Fibroblast of lung (primary cell): ENCODE data around the gene GPR156. TPM values are rescaled to one million over a fixed set of nuclear protein-coding genes. Genes with fewer than 3 reads are reported as not detected.
"Not testable (repeated sequence)": the region's sequence is repeated elsewhere in the genome, so short reads cannot be mapped to it uniquely, and the experiment has no call there.

ENCODE experiments used
- DNase-seq, 2 donors: peaks; one replicate each; pipeline versions ENCODE4 v3.0.0 to v3.0.0-alpha.2; 2010; ENCODE audit warnings: low read depth in 2 of 2
- H2AFZ ChIP-seq: 2 replicates; pipeline ENCODE4 v1.5.1; 2012; ENCODE audit warnings: low read length, control low read depth, inconsistent platforms
- H3K27ac ChIP-seq: 2 replicates; pipeline ENCODE4 v1.5.1; 2011; ENCODE audit warnings: low read length, control low read depth; ENCODE audit not compliant: insufficient read depth
- H3K27me3 ChIP-seq: 2 replicates; pipeline ENCODE4 v1.5.1; 2011; ENCODE audit warnings: mild to moderate bottlenecking, low read length; ENCODE audit not compliant: control insufficient read depth, insufficient read depth
- H3K36me3 ChIP-seq: 2 replicates; pipeline ENCODE4 v1.5.1; 2011; ENCODE audit warnings: low read length; ENCODE audit not compliant: control insufficient read depth, insufficient read depth
- H3K4me1 ChIP-seq: 2 replicates; pipeline ENCODE4 v1.5.1; 2011; ENCODE audit warnings: low read length; ENCODE audit not compliant: control insufficient read depth, insufficient read depth; ENCODE audit errors: extremely low read depth
- H3K4me2 ChIP-seq: 2 replicates; pipeline ENCODE4 v1.5.1; 2011; ENCODE audit warnings: low read length, control low read depth; ENCODE audit not compliant: insufficient read depth; ENCODE audit errors: extremely low read depth
- H3K4me3 ChIP-seq, 4 experiments: fragments of 200-600 bp in 1 of 4; sonication (generic) in 1 of 4; replicated peaks in 1 of 4; 2 replicates each; pipeline ENCODE4 v1.5.1; 2011 to 2016; ENCODE audit warnings: low read length in 4 of 4, low read depth in 3 of 4, mild to moderate bottlenecking in 3 of 4, control low read depth in 2 of 4, inconsistent platforms in 1 of 4, mixed read lengths in 1 of 4; ENCODE audit not compliant: insufficient read depth in 1 of 4; ENCODE audit errors: control extremely low read depth in 1 of 4
- H3K79me2 ChIP-seq: 2 replicates; pipeline ENCODE4 v1.5.1; 2012; ENCODE audit warnings: mild to moderate bottlenecking, low read length, inconsistent platforms; ENCODE audit not compliant: control insufficient read depth, insufficient read depth
- H3K9ac ChIP-seq: 2 replicates; pipeline ENCODE4 v1.5.1; 2011; ENCODE audit warnings: mild to moderate bottlenecking, low read length, control low read depth; ENCODE audit not compliant: insufficient read depth
- H3K9me3 ChIP-seq: 2 replicates; pipeline ENCODE4 v1.5.1; 2012; ENCODE audit warnings: low read depth, low read length; ENCODE audit not compliant: control insufficient read depth, insufficient read depth
- H4K20me1 ChIP-seq: 2 replicates; pipeline ENCODE4 v1.5.1; 2011; ENCODE audit warnings: low read length; ENCODE audit not compliant: control insufficient read depth, insufficient read depth; ENCODE audit errors: extremely low read depth
- CTCF ChIP-seq, 2 donors: IDR thresholded peaks in 1 of 2; conservative IDR thresholded peaks in 1 of 2; 1 replicate in 1 of 2; 2 replicates in 1 of 2; pipeline ENCODE4 v1.5.1; 2011 to 2012; ENCODE audit warnings: low read length in 2 of 2, control low read depth in 1 of 2, inconsistent platforms in 1 of 2, low read depth in 1 of 2, mild to moderate bottlenecking in 1 of 2
- EZH2 ChIP-seq: IDR thresholded peaks from 2 replicates; pipeline ENCODE4 v1.5.1; 2012; ENCODE audit warnings: low read length, control low read depth, mild to moderate bottlenecking; ENCODE audit errors: missing control alignments
- polyA plus RNA-seq, 2 donors: library from polyadenylated mRNA; depleted of rRNA in 1 of 2; stranded (reverse) in 1 of 2; unstranded in 1 of 2; fragments of >200 nt; gene quantifications; 2 replicates each; pipeline ENCODE4 v1.2.1, GENCODE V29; 2011 to 2012; ENCODE audit warnings: missing spikeins in 1 of 2
- total RNA-seq: library from RNA; depleted of rRNA; stranded (reverse); fragments of >200 nt; gene quantifications from 2 replicates; pipeline ENCODE4 v1.2.1, GENCODE V29; 2014

The GPR156 gene
- total and polyA plus RNA-seq, 2 donors (not counting 1 experiment from before 2014, with no cell fraction given), result 0.33 to 0.42 TPM

- no peak overlapping the region for H3K9ac ChIP-seq
- H3K9me3 ChIP-seq, result no peaks in the 10 kb centered on the region
- H4K20me1 ChIP-seq, result no peaks in the 10 kb centered on the region
- DNase-seq, result no peak
- no peaks in the 10 kb centered on the region for H3K36me3 ChIP-seq
- H3K27ac ChIP-seq, result no peak overlapping the region
- no peak for TF ChIP-seq EZH2
- no peak for TF ChIP-seq CTCF (conservative IDR thresholded peaks at IDR 0.05 in 1 of 2, IDR thresholded peaks at IDR 0.05 in 1 of 2; ENCODE audit: low read depth in 1 of 2, low read length in 2 of 2)
- H3K4me2 ChIP-seq, result no peak overlapping the region
- H3K4me3 ChIP-seq, result no peak overlapping the region
- H3K27me3 ChIP-seq, result no peaks in the 10 kb centered on the region
- H2AFZ ChIP-seq, result no peak overlapping the region
- peaks cover 7% of the 10 kb centered on the region for H3K4me1 ChIP-seq
- no peaks in the 10 kb centered on the region for H3K79me2 ChIP-seq
These were observed 127.3 kb downstream of the GPR156 start for GRCh38 chr3:120157681-120158080.

GRCh38 chr3:120157113-120157512 lies 127.9 kb downstream of the GPR156 start:
- TF ChIP-seq CTCF (conservative IDR thresholded peaks at IDR 0.05 in 1 of 2, IDR thresholded peaks at IDR 0.05 in 1 of 2; ENCODE audit: low read depth in 1 of 2, low read length in 2 of 2) (no peak), EZH2 (no peak)
- Histone ChIP-seq H3K9me3 (no peaks in the 10 kb centered on the region), H3K27ac (no peak overlapping the region), H3K4me2 (no peak overlapping the region), H3K4me3 (no peak overlapping the region), H3K9ac (no peak overlapping the region), H3K79me2 (no peaks in the 10 kb centered on the region), H4K20me1 (no peaks in the 10 kb centered on the region), H3K27me3 (no peaks in the 10 kb centered on the region), H3K36me3 (no peaks in the 10 kb centered on the region), H2AFZ (no peak overlapping the region), H3K4me1 (peaks cover 7% of the 10 kb centered on the region)
- no peak for DNase-seq

- DNase-seq, result no peak
- Histone ChIP-seq H3K27ac (no peak overlapping the region), H3K4me2 (no peak overlapping the region), H3K36me3 (no peaks in the 10 kb centered on the region), H4K20me1 (no peaks in the 10 kb centered on the region), H3K27me3 (no peaks in the 10 kb centered on the region), H3K9me3 (no peaks in the 10 kb centered on the region), H2AFZ (no peak overlapping the region), H3K4me1 (peaks cover 7% of the 10 kb centered on the region), H3K9ac (no peak overlapping the region), H3K4me3 (no peak overlapping the region), H3K79me2 (no peaks in the 10 kb centered on the region)
- TF ChIP-seq EZH2 (no peak), CTCF (conservative IDR thresholded peaks at IDR 0.05 in 1 of 2, IDR thresholded peaks at IDR 0.05 in 1 of 2; ENCODE audit: low read depth in 1 of 2, low read length in 2 of 2) (no peak)
These were observed 128.3 kb downstream of the GPR156 start for GRCh38 chr3:120156699-120157098.

GRCh38 chr3:120155694-120156093 lies 129.3 kb downstream of the GPR156 start:
- DNase-seq, H3K79me2 ChIP-seq, H3K4me3 ChIP-seq, H3K27ac ChIP-seq, H2AFZ ChIP-seq, H4K20me1 ChIP-seq, H3K9ac ChIP-seq, H3K36me3 ChIP-seq, H3K4me1 ChIP-seq, H3K9me3 ChIP-seq, H3K27me3 ChIP-seq, H3K4me2 ChIP-seq: not testable (repeated sequence)
